GM12875 (cell line): ENCODE results near the gene FXYD3.

Source experiments
- H3K4me3 ChIP-seq: one replicate; pipeline ENCODE4 v1.5.1; 2011; ENCODE audit warnings: low read depth, low read length, control low read depth
- TF ChIP-seq, protein P1 (sequence below): IDR thresholded peaks from 2 replicates; pipeline ENCODE4 v1.5.1; 2011; ENCODE audit warnings: low read depth, mild to moderate bottlenecking, control low read depth, inconsistent platforms, low read length, moderate library complexity, borderline replicate concordance; ENCODE audit not compliant: insufficient read depth

The FXYD3 gene

DNA sequence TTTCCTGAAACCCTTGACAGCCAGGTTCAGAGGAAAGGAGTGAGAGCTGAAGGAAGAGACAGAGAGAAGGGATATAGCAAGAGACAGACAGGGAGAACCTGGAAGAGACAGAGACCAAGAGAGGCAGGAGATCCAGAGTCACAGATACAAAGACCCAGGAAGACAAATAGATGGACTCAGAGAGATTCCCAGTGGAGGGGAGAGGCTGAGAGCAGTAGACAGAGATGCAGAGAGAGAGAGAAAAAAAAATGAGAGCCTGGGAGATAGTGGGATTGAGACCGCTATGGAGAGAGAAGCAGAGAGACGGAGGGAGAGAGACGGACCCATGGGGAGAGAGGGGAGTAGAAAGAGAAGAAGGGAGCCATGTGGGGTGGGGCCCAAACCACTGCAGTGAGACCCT is 28.2 kb downstream of the FXYD3 start:
- TF ChIP-seq, protein P1, sequence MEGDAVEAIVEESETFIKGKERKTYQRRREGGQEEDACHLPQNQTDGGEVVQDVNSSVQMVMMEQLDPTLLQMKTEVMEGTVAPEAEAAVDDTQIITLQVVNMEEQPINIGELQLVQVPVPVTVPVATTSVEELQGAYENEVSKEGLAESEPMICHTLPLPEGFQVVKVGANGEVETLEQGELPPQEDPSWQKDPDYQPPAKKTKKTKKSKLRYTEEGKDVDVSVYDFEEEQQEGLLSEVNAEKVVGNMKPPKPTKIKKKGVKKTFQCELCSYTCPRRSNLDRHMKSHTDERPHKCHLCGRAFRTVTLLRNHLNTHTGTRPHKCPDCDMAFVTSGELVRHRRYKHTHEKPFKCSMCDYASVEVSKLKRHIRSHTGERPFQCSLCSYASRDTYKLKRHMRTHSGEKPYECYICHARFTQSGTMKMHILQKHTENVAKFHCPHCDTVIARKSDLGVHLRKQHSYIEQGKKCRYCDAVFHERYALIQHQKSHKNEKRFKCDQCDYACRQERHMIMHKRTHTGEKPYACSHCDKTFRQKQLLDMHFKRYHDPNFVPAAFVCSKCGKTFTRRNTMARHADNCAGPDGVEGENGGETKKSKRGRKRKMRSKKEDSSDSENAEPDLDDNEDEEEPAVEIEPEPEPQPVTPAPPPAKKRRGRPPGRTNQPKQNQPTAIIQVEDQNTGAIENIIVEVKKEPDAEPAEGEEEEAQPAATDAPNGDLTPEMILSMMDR = no peak
- no peak overlapping the region for H3K4me3 ChIP-seq

DNA sequence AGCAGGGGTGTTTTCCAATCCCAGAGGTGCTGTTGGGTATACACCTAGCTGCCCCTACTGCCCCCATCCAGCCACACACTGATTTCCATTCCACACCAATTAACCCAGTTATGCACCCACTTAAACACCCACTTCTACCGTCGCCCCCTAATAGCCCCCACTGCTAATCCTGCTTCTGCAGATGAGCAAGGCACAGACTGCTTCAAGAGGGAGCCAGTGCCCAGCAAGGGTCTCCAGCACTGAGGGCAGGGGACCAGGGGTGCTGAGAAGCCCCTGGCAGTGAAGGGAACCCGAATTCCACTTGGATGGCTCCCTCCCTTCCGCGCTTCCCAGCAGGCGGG is 28.6 kb downstream of the FXYD3 start:
- TF ChIP-seq, protein P1 = no peak
- no peak overlapping the region for H3K4me3 ChIP-seq

DNA sequence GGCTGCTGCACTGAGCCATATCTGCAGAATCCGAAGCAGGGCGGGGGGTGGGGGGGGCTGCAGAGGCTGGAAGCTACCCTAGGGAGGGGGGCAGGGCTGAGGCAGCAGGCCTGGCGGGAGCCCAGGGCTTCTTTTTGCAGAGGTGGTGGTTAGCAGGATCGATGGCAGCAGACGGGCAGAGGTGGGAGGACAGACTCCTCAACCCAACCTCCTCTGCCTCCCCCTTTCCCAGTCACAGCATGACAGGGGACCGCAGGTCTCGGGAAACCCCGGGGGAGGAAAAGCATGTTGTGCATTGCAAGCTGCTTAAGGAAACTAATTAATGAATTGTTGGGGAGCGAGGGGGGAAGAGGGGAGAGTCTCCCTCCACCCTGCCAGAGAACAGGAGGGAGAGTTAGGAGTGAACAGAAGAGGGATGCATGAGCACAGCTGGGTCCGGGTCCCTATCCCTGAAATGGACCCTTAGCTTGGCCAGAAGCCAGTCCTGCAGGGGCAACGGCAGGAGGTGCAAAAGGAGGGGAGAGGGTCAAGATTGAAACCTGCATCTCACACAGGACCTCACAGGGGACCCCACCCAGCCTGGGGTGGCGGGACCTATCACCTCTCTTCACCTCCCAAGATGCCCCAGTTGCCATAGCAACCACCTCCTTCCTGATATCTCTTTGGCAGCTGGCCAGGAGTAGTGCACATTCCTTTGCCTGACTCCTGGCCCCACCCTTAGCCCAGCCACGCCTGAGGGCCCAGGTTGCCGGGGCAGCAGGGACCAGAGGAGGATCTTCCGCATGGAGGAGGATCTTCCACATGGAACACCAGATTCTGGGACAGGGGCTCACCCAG is 29.2 kb downstream of the FXYD3 start:
- no peak overlapping the region for H3K4me3 ChIP-seq
- TF ChIP-seq, protein P1 = no peak

DNA sequence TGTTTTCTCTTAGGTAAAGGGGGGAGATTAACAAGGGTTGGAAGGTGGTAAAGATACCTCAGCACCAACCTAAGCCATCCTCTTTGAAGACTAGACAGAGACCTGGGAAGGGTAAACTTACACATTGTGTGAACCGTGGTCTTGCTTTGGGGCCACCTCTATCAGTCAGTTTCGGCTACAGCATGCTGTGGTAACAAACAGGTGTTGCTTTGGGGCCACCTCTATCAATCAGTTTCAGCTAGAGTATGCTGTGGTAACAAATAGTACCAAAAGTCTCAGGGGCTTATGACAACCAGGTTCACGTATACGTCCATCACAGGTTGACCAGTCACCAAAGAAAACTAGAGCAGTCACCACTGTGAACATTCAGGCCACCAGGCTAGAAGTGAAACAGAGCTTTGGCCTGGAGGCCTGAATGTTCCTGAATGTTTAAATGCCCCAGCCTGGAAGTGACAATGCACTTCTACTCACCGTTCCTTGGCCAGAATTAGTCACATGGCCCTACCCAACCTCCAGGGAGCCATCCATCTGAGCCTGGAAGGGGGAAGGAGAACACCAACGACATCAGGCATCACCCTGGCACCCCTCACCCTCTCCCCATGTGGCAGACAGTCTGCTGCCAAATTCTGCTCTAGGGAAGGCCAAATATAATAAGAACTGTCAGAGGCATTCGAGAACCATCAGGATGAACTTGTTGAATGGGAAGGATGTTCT is 31.3 kb downstream of the FXYD3 start:
- TF ChIP-seq, protein P1 = no peak
- no peak overlapping the region for H3K4me3 ChIP-seq

DNA sequence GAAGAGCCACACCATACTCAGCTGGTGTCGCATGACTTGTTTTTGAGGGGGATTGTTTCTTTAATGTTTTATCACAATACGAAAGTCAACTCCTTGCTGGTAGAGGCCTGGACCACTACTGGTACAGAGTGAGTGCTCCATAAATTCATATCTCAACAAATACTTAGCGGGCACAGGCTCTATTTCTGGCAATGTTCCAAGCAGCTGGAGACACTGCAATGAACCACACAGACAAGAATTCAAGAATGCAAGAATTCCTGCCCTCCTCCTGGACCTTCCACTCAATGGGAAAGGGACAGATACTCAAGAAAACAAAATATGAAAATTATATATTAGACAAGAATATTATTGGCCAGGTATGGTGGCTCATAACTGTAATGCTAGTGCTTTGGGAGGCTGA is 33.8 kb downstream of the FXYD3 start:
- TF ChIP-seq, protein P1 = no peak
- H3K4me3 ChIP-seq = no peak overlapping the region

DNA sequence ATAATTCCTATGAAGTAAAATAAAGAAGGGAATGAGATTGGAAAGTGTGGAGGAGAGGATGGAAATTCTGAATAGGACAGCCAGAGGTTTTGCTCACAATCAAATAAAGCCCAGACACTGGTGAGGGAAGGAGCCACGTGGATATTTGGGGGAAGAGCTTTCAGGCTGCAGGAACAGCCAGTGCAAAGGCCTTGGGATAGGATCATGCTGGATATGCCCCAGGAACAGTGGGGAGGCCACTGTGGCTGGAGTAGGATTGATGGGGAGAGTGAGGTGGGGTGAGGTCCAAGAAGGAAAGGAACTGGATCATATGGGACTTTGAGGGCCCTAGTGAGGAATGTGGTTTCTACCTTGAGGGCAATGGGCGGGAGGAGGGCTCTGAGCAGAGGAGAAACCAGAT is 34.8 kb downstream of the FXYD3 start:
- TF ChIP-seq, protein P1 = no peak
- no peak overlapping the region for H3K4me3 ChIP-seq
